DMS153 (cell line): ENCODE measurements around the gene CCNY.
"Not testable (repeated sequence)": the region's sequence is repeated elsewhere in the genome, so short reads cannot be mapped to it uniquely, and the experiment has no call there.

Experiments
- DNase-seq: peaks from one replicate; lab custom pipeline; 2025; lab: John Stamatoyannopoulos, UW

The CCNY gene

GRCh38 chr10:35406003-35406630, 69.8 kb downstream of the CCNY start:
- not testable (repeated sequence) for DNase-seq

GRCh38 chr10:35407696-35408095, 71.4 kb downstream of the CCNY start:
- not testable (repeated sequence) for DNase-seq

DNA sequence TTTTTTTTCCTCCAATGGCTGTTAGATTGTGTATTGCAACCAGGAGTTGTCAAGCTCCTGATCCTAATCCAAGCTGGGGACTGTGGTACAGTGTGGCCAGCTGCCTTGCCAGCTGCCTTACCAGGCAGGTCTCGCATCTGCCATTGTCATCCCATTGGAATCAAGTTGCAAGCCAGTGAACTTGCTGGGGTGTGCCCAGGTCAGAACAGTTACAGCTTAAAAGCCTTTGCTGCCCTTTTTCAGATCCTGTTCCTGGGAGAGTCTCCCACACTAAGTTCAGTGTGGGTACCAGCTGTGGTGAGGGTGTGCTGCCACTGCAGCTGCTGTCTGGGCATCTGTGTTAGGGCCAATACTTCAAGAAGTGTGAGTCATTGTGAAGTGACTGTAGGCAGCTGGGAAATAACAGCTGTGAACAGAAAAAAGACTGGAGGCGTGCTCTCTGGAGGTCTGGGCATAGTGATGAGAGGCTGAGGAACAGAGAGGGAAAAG, 72.8 kb downstream of the CCNY start:
- no peak for DNase-seq

DNA sequence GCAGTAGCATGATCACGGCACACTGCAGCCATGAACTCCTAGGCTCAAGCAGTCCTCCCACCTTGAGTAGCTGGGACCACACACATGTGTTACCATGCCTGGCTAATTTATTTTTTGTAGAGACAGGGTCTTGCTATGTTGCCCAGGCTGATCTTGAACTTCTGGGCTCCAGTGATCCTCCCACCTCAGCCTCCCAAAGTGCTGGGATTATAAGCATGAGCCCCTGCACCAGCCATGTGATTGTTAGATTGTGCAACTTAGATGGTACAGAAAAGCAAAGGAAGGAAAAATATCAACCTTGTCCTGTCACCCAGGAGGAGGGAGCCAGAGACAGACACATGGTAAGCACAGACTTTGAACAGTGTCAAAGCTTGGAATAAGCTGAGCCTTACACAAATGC, 73.5 kb downstream of the CCNY start:
- DNase-seq: no peak

DNA sequence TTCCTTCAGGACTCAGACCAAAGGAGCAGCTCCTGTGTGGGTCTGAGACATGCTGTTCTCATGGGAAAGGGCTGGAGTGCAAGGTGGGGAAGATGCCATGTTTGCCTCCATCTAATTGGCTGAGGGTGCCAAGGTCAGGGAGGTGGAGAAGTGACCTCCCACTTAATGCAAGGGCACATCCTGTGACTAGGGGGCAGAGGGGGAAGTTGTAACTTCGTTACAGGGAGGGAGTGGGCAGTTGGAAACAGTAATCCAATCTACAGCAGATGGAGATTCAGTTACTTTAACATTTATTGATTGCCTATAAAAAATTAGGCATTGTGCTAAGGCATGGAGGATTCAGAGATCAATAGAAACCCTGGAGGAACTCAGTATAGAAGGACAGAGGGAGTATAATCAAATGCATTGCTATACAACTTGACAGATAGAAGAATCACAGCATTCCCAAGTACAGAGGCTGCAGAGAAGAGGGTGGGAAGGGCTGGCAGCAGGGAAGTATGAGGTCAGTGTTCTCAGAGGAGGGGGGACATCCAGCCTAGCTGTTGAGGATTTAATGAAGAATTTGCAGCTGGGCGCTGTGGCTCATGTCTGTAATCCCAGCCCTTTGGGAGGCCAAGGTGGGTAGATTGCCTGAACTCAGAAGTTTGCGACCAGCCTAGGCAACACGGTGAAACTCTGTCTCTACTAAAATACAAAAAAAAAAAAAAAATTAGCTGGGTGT, 75.9 kb downstream of the CCNY start:
- DNase-seq: no peak

DNA sequence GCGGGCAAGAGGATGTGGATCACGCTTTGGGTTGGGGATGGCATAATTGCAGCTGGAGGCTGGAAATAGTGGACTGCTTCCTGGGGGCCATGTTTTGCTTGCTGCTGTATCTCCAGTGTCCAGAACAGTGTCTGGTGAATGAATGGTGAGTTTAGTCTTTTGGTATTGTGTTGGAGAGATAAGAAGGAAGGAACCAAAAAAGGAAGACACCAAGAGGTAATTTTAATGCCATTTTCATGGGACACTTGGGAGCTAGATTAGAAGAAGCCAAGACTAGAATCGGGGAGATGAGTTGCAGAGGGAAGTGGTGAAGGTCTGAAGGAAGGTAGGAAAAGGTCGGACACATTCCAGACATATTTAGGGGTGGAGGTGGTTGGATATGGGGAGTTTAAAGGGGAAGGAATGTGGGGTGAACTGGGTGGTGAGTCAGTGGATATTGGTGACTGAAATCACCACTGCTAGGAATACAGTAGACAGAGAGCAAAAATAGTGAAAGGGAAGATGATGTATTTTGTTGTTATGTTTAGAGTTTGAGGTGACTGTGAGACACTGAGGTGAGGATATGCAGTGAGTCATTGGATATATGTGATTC, 76.7 kb downstream of the CCNY start:
- no peak for DNase-seq

DNA sequence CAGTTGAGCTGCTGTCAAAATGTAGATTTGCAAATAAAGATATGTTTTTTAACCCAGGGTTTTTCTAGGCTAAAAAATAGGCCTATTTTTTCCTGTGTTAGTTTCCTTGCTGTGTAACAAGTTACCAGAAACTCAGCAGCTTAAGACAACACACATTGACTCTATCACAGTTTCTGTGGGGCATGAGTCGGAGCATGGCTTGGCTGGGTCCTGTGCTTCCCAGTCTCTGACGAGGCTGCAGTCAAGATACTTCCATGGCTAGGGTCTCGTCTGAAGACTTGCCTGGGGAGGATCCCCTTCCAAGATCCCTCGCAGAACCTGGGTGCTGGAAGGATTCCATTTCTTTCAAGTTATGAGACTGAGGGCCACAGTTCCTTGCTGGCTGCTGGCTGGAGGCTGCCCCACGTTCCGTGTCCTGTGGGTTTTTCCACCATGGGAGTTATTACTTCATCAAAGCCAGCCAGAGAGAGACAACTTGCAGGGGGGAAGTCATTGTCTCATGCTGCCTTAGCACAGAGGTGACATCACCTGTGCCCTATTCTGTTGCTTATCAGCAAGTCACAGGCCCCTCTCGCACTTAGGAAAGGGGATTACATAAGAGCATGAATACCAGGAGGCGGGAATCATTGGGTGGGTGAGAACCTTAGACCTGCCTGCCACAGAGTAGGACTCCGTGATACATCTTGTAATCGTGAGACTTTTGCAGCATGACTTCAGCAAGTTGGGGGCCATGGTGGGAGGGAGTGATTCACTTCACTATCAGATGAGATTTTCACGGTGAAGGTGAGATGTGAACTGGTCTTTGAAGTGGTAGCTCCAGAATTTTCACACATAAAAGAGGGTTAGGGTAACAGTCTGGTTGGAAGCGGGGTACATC, 77.9 kb downstream of the CCNY start:
- DNase-seq: no peak

- no peak for DNase-seq
Measured at GRCh38 chr10:35415505-35415904, 79.2 kb downstream of the CCNY start.

GRCh38 chr10:35416619-35417312, 80.5 kb downstream of the CCNY start:
- DNase-seq: no peak

DNA sequence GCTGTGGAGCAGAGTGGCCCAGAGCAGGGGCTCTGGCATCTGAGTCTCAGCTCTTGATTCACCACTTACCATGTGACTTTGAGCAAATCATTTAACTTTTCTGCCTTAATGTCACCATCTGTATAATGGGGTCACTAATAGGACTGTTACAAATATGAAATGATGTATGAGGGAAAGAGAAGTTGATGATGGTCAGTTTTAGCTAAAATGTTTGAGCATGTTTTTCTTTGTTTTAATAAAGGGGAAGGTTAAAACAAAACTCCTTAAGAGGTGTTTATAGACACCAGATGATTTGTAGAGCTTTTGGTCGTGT, 81.0 kb downstream of the CCNY start:
- DNase-seq: no peak

GRCh38 chr10:35417795-35418194, 81.5 kb downstream of the CCNY start:
- DNase-seq: no peak

- DNase-seq: not testable (repeated sequence)
Measured at GRCh38 chr10:35418580-35418979, 82.3 kb downstream of the CCNY start.

DNA sequence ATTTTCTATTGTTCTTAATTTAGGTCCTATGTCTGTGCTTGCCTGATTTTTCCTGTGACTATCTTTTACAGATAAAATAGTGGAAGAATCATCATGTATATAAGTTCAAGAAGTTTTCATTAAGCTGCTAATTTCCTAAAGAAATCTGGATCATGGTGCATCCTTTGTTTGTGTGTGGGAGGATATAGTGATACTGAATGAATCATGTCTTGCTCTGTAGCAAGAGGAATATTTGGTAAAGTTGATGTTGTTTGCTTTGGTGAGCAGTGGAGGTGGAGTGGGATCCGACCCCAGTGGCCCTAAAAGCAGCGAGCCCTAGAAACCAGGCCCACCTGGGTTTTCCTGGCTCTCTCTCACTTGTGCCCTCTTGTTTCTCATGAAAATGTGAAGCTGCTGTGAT, 83.7 kb downstream of the CCNY start:
- no peak for DNase-seq

- DNase-seq: no peak
Measured at GRCh38 chr10:35420827-35421552, 84.7 kb downstream of the CCNY start.

- DNase-seq: no peak
Measured at GRCh38 chr10:35421553-35422178, 85.4 kb downstream of the CCNY start.

- no peak for DNase-seq
Measured at GRCh38 chr10:35422228-35422627, 85.9 kb downstream of the CCNY start.

DNA sequence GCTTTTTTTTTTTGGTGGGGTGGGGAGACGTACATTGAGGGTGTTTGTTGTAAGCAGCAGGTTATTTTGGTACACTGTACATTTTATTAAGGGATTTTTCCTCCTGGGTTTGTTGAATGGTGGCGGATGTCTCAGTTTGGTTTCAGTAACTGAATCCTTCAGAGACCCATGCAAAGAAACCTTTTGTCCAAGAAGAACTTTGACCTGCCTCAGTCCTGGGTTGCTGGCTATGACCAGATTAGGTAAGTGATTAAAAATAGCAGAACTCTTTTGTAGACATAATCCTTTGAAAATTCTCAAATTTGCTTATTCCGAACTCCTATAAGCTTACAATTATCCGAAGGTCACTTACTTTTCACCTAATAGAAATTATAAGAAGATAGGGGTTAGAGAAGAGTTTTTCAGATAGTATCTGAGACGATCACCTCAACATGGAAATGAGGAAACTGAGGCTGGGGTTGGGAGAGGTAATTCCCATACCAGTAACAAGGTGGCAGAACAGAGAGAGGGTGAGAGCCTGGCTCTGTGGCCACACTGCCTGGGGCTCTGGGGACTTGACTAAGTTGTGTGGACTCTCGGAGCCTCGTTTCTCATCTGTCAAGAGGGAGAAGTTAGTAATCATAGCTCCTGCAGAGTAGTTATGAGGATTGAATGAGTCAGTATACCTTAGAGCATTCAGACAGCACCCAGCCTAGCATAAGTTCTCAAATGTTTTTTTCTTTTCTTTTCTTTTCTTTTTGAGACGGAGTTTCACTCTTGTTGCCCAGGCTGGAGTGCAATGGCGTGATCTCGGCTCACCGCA, 87.4 kb downstream of the CCNY start:
- no peak for DNase-seq

GRCh38 chr10:35424680-35425285, 88.5 kb downstream of the CCNY start:
- DNase-seq: no peak

DNA sequence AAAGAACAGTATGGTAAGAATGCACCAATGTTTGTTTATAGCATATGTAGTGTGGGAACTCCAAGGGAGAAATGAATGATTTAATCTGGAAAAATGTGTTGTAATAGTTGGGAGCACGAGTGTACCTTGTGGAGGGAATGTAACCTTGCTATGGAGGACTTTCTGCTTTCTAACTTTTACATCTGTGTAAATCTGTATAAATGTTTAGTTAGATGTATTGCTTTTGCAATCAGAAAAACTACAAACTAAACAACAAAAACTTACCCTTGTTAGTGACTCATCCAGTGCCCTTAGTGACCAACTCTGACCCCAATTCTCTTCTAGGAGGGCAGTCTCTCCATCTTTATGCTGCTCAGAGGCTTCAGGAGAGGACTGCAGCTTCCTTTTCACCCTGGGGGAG, 89.3 kb downstream of the CCNY start:
- no peak for DNase-seq
